Trophoblast cell (in vitro differentiated cells and primary cell): ENCODE measurements around the gene TEX52.
A peak's percentile ranks its signal among the peaks of the same experiment; 100 is the strongest.

Source experiments
- DNase-seq, 2 donors: peaks; one replicate each; pipeline ENCODE4 v3.0.0-alpha.2; 2016
- H2AFZ ChIP-seq: 2 replicates; pipeline ENCODE4 v1.6.1; 2013; ENCODE audit warnings: low read length, moderate library complexity, mild to moderate bottlenecking; ENCODE audit not compliant: insufficient read depth, poor library complexity
- H2AK5ac ChIP-seq: 2 replicates; pipeline ENCODE4 v1.6.1; 2013; ENCODE audit warnings: mild to moderate bottlenecking, low read length
- H2BK120ac ChIP-seq: 2 replicates; pipeline ENCODE4 v1.6.1; 2013; ENCODE audit warnings: low read length, mild to moderate bottlenecking, moderate library complexity; ENCODE audit not compliant: insufficient read depth, poor library complexity
- H2BK12ac ChIP-seq: 2 replicates; pipeline ENCODE4 v1.6.1; 2013; ENCODE audit warnings: mild to moderate bottlenecking, low read length, moderate library complexity
- H2BK5ac ChIP-seq: 2 replicates; pipeline ENCODE4 v1.6.1; 2013; ENCODE audit warnings: low read length, low read depth, moderate library complexity, mild to moderate bottlenecking; ENCODE audit not compliant: poor library complexity
- H3K14ac ChIP-seq: 2 replicates; pipeline ENCODE4 v1.6.1; 2013; ENCODE audit warnings: mild to moderate bottlenecking, low read length
- H3K18ac ChIP-seq: 2 replicates; pipeline ENCODE4 v1.6.1; 2013; ENCODE audit warnings: mild to moderate bottlenecking, low read length
- H3K23ac ChIP-seq: 2 replicates; pipeline ENCODE4 v1.6.1; 2013; ENCODE audit warnings: low read length
- H3K27ac ChIP-seq: 2 replicates; pipeline ENCODE4 v1.5.1; 2013; ENCODE audit warnings: low read depth, mild to moderate bottlenecking, inconsistent platforms, low read length, moderate library complexity
- H3K27me3 ChIP-seq: 2 replicates; pipeline ENCODE4 v1.6.1; 2013; ENCODE audit warnings: inconsistent platforms, mild to moderate bottlenecking, low read length, moderate library complexity; ENCODE audit not compliant: insufficient read depth
- H3K36me3 ChIP-seq, 2 experiments: 1 replicate in 1 of 2; 2 replicates in 1 of 2; pipeline ENCODE4 v1.6.1; 2013; ENCODE audit warnings: low read length in 2 of 2, mild to moderate bottlenecking in 2 of 2, moderate library complexity in 1 of 2; ENCODE audit not compliant: insufficient read depth in 2 of 2, control insufficient read depth in 1 of 2
- H3K4ac ChIP-seq: 2 replicates; pipeline ENCODE4 v1.6.1; 2013; ENCODE audit warnings: low read depth, mild to moderate bottlenecking, low read length, moderate library complexity
- H3K4me1 ChIP-seq, 2 experiments: 1 replicate in 1 of 2; 2 replicates in 1 of 2; pipeline ENCODE4 v1.6.1; 2013; ENCODE audit warnings: low read length in 2 of 2, mild to moderate bottlenecking in 2 of 2, moderate library complexity in 1 of 2; ENCODE audit not compliant: insufficient read depth in 2 of 2, control insufficient read depth in 1 of 2
- H3K4me2 ChIP-seq: 2 replicates; pipeline ENCODE4 v1.6.1; 2013; ENCODE audit warnings: inconsistent platforms, mild to moderate bottlenecking, low read length, moderate library complexity
- H3K4me3 ChIP-seq: 2 replicates; pipeline ENCODE4 v1.5.1; 2013; ENCODE audit warnings: mild to moderate bottlenecking, low read depth, low read length, inconsistent platforms
- H3K79me1 ChIP-seq: one replicate; pipeline ENCODE4 v1.6.1; 2013; ENCODE audit warnings: low read length
- H3K79me2 ChIP-seq: 2 replicates; pipeline ENCODE4 v1.6.1; 2013; ENCODE audit warnings: low read length, mild to moderate bottlenecking; ENCODE audit not compliant: control insufficient read depth, insufficient read depth, poor library complexity
- H3K9ac ChIP-seq: 2 replicates; pipeline ENCODE4 v1.6.1; 2013; ENCODE audit warnings: mild to moderate bottlenecking, low read length
- H3K9me3 ChIP-seq: 2 replicates; pipeline ENCODE4 v1.6.1; 2013; ENCODE audit warnings: low read depth, mild to moderate bottlenecking, control low read depth, inconsistent platforms, low read length; ENCODE audit not compliant: insufficient read depth
- H4K12ac ChIP-seq: 2 replicates; pipeline ENCODE4 v1.6.1; 2013; ENCODE audit warnings: low read depth, mild to moderate bottlenecking, low read length, moderate library complexity
- H4K8ac ChIP-seq: 2 replicates; pipeline ENCODE4 v1.6.1; 2013; ENCODE audit warnings: low read depth, mild to moderate bottlenecking, low read length, moderate library complexity
- H4K91ac ChIP-seq: one replicate; pipeline ENCODE4 v1.6.1; 2013; ENCODE audit warnings: low read depth, mild to moderate bottlenecking, low read length, moderate library complexity
- WGBS: extraction: QIAGEN DNeasy Blood & Tissue Kit; methylation state at CpG from one replicate; pipeline ENCODE4 v1.1.7; 2013; ENCODE audit warnings: missing lambda C conversion rate; ENCODE audit not compliant: insufficient read length, insufficient coverage; ENCODE audit errors: extremely low coverage; 5-methylcytosine and 5-hydroxymethylcytosine counted together

TEX52 gene

GRCh38 chr12:2806700-2807099 lies 50.1 kb downstream of the TEX52 start:
- no peak overlapping the region for H3K4me3 ChIP-seq
- H3K18ac ChIP-seq = no peak overlapping the region
- peaks cover 2% of the 10 kb centered on the region for H3K79me1 ChIP-seq
- H2BK12ac ChIP-seq = no peak overlapping the region
- no peak overlapping the region for H3K4me2 ChIP-seq
- DNase-seq = no peak
- H3K27ac ChIP-seq = no peak overlapping the region
- H3K9ac ChIP-seq = no peak overlapping the region
- peaks cover 0 to 2% of the 10 kb centered on the region in 2 experiments for H3K4me1 ChIP-seq
- H3K23ac ChIP-seq = no peak overlapping the region
- no peak overlapping the region for H4K8ac ChIP-seq
- H3K27me3 ChIP-seq = no peaks in the 10 kb centered on the region
- no peak overlapping the region for H3K14ac ChIP-seq
- no peak overlapping the region for H2AK5ac ChIP-seq
- H2BK5ac ChIP-seq = no peak overlapping the region
- H4K12ac ChIP-seq = no peak overlapping the region
- WGBS = no CpG with 5 or more reads among the region's 6 CpGs
- no peaks in the 10 kb centered on the region for H3K9me3 ChIP-seq
- H2BK120ac ChIP-seq = no peak overlapping the region
- H3K4ac ChIP-seq = no peak overlapping the region
- H3K36me3 ChIP-seq = peaks cover 22 to 33% of the 10 kb centered on the region in 2 experiments
- H3K79me2 ChIP-seq = no peaks in the 10 kb centered on the region
- H4K91ac ChIP-seq = no peak overlapping the region
- H2AFZ ChIP-seq = no peak overlapping the region

DNA sequence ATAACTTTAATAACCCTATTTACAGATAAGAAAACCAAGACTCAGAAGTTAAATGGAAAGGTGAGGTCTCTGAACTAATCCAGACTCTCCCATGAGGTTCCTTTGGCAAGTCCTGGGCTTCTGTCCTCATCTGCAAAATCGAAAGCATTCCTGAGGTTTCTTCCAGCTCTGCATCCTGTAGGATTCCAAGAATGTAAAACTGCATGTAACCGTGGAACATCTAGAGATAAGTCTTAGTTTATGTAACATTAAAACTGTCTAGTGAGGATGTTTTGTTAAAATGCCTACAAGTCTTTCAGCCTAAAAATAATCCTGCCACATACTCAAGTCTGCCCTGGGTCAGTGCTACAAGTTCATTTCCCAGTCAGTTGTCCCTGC lies 51.7 kb downstream of the TEX52 start:
- no peak overlapping the region for H3K18ac ChIP-seq
- no peak overlapping the region for H4K8ac ChIP-seq
- H3K4me2 ChIP-seq = no peak overlapping the region
- no peak for DNase-seq
- peaks cover 2% of the 10 kb centered on the region for H3K9me3 ChIP-seq
- H3K79me1 ChIP-seq = no peaks in the 10 kb centered on the region
- no CpG with 5 or more reads among the region's 2 CpGs for WGBS
- H3K4me1 ChIP-seq = no peaks in the 10 kb centered on the region
- no peaks in the 10 kb centered on the region for H3K27me3 ChIP-seq
- no peak overlapping the region for H3K14ac ChIP-seq
- H3K23ac ChIP-seq = no peak overlapping the region
- no peak overlapping the region for H2BK5ac ChIP-seq
- H2BK12ac ChIP-seq = no peak overlapping the region
- no peak overlapping the region for H2BK120ac ChIP-seq
- no peak overlapping the region for H3K4me3 ChIP-seq
- H4K91ac ChIP-seq = no peak overlapping the region
- no peak overlapping the region for H2AFZ ChIP-seq
- no peak overlapping the region for H3K27ac ChIP-seq
- no peak overlapping the region for H2AK5ac ChIP-seq
- H3K36me3 ChIP-seq = peaks cover 37 to 48% of the 10 kb centered on the region in 2 experiments
- H3K9ac ChIP-seq = no peak overlapping the region
- H3K4ac ChIP-seq = no peak overlapping the region
- H4K12ac ChIP-seq = no peak overlapping the region
- no peaks in the 10 kb centered on the region for H3K79me2 ChIP-seq

DNA sequence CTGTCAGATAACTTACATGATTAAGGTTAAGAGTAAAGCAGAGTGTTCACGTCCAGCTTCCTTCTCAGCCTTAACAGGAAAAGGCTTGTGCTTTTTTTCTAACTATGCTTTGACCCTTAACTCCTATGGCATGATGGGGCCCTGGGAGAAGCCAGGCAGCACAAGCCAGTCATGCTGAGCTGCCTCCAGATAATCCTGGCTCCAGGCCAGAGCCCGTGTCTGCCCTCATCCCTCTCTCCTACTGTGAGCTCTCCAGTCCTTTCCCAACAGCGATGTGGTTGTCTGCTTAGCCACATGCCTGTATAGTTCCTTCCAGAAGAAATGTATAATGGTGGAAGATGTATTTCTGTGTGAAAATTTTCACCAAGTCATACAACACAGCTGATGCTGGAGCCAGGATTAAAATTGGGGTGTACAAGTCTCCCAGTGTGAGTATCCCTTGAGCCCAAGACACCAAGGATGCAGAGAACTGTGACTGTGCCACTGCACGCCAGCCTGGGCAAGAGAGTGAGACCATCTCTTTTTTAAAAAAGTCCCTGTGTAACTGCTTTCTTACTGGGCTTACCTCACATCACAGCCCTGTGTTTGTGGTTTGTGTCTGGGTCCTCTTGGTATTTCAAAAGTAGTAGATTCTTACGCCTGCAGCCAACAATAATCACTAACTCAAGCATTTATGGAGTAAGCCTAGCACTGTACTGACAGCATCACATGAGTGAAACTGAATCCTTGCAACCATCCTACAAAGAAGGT lies 52.3 kb downstream of the TEX52 start:
- no peak overlapping the region for H2AK5ac ChIP-seq
- no peaks in the 10 kb centered on the region for H3K27me3 ChIP-seq
- H3K14ac ChIP-seq = no peak overlapping the region
- no peak overlapping the region for H3K27ac ChIP-seq
- H3K9me3 ChIP-seq = peaks cover 2% of the 10 kb centered on the region
- no peak overlapping the region for H2BK5ac ChIP-seq
- H2BK120ac ChIP-seq = no peak overlapping the region
- H3K4me1 ChIP-seq = no peaks in the 10 kb centered on the region
- H3K18ac ChIP-seq = no peak overlapping the region
- no peak overlapping the region for H3K4me2 ChIP-seq
- peak; percentile 23 for DNase-seq
- no peak overlapping the region for H4K8ac ChIP-seq
- no peak overlapping the region for H3K4me3 ChIP-seq
- H3K9ac ChIP-seq = no peak overlapping the region
- no peak overlapping the region for H4K91ac ChIP-seq
- H4K12ac ChIP-seq = no peak overlapping the region
- H2BK12ac ChIP-seq = no peak overlapping the region
- no peaks in the 10 kb centered on the region for H3K79me2 ChIP-seq
- no peak overlapping the region for H3K4ac ChIP-seq
- H3K23ac ChIP-seq = no peak overlapping the region
- H2AFZ ChIP-seq = no peak overlapping the region
- no peaks in the 10 kb centered on the region for H3K79me1 ChIP-seq
- peaks cover 41 to 54% of the 10 kb centered on the region in 2 experiments for H3K36me3 ChIP-seq
- WGBS = no CpG with 5 or more reads among the region's 5 CpGs

GRCh38 chr12:2803635-2804392 lies 53.0 kb downstream of the TEX52 start:
- DNase-seq = no peak
- H3K4me3 ChIP-seq = no peak overlapping the region
- H2BK120ac ChIP-seq = no peak overlapping the region
- no peaks in the 10 kb centered on the region for H3K4me1 ChIP-seq
- peaks cover 2% of the 10 kb centered on the region for H3K9me3 ChIP-seq
- H2BK5ac ChIP-seq = no peak overlapping the region
- no peak overlapping the region for H2AFZ ChIP-seq
- H3K14ac ChIP-seq = no peak overlapping the region
- H3K4me2 ChIP-seq = no peak overlapping the region
- H3K79me2 ChIP-seq = no peaks in the 10 kb centered on the region
- H3K36me3 ChIP-seq = peaks cover 44 to 61% of the 10 kb centered on the region in 2 experiments
- H4K12ac ChIP-seq = no peak overlapping the region
- no peak overlapping the region for H3K27ac ChIP-seq
- H3K23ac ChIP-seq = no peak overlapping the region
- no peak overlapping the region for H2BK12ac ChIP-seq
- no peak overlapping the region for H3K4ac ChIP-seq
- no peak overlapping the region for H2AK5ac ChIP-seq
- H4K8ac ChIP-seq = no peak overlapping the region
- H3K27me3 ChIP-seq = no peaks in the 10 kb centered on the region
- no CpG with 5 or more reads among the region's 7 CpGs for WGBS
- no peak overlapping the region for H3K18ac ChIP-seq
- H3K9ac ChIP-seq = no peak overlapping the region
- no peak overlapping the region for H4K91ac ChIP-seq
- no peaks in the 10 kb centered on the region for H3K79me1 ChIP-seq
